GM10266 (cell line): ENCODE results near the gene COASY.
A peak's percentile ranks its signal among the peaks of the same experiment; 100 is the strongest.

ENCODE experiments used
- DNase-seq: peaks from one replicate; pipeline ENCODE4 v3.0.0; 2012; ENCODE audit errors: extremely low spot score
- CTCF ChIP-seq: IDR thresholded peaks from 2 replicates; pipeline ENCODE4 v1.5.1; 2012; ENCODE audit warnings: mild to moderate bottlenecking, low read depth; ENCODE audit not compliant: control insufficient read depth, insufficient read depth; ENCODE audit errors: missing control alignments

The COASY gene

GRCh38 chr17:42531455-42532354, 30.2 kb upstream of the COASY start:
- peak; percentile 62 for TF ChIP-seq CTCF
- DNase-seq = peak; percentile 67

- TF ChIP-seq CTCF = no peak
- no peak for DNase-seq
Observed at GRCh38 chr17:42535155-42536047, 26.5 kb upstream of the COASY start.

- peak; percentile 100 for DNase-seq
- TF ChIP-seq CTCF = no peak
Observed at GRCh38 chr17:42536048-42536371, 25.9 kb upstream of the COASY start, which contains the start of gene NAGLU. TSS of gene NAGLU (plus strand) at chr17:42536241. CDS start at chr17:42536273, 32 bp downstream.

- no peak for TF ChIP-seq CTCF
- DNase-seq = peak; percentile 95
Observed at GRCh38 chr17:42536372-42537155, 25.4 kb upstream of the COASY start.

GRCh38 chr17:42537156-42537805, 24.7 kb upstream of the COASY start:
- no peak for TF ChIP-seq CTCF

GRCh38 chr17:42537826-42538451, 24.0 kb upstream of the COASY start:
- TF ChIP-seq CTCF = no peak
- no peak for DNase-seq

More at GRCh38 chr17:42537156-42537805, 24.7 kb upstream of the COASY start:
- no peak for DNase-seq
